HepG2 (cell line): ENCODE data around the gene UNG. TPM values are rescaled to one million over a fixed set of nuclear protein-coding genes. Genes with fewer than 3 reads are reported as not detected.

Source experiments
- CAMTA2 ChIP-seq: sonication (generic); formaldehyde crosslinking; IDR thresholded peaks from 2 replicates; pipeline ENCODE4 v1.4.0; 2020; ENCODE audit warnings: mild to moderate bottlenecking, missing genetic modification reagents, borderline replicate concordance
- FOXC1 ChIP-seq: sonication (generic); formaldehyde crosslinking; IDR thresholded peaks from 2 replicates; pipeline ENCODE4 v1.8.0; 2022; ENCODE audit warnings: mild to moderate bottlenecking, missing genetic modification reagents, borderline replicate concordance
- GABPA ChIP-seq, 2 experiments: IDR thresholded peaks; 2 replicates each; pipeline ENCODE4 v1.6.1; 2011 to 2016; ENCODE audit warnings: low read depth in 2 of 2, low read length in 1 of 2, missing biosample characterization in 1 of 2, missing genetic modification characterization in 1 of 2
- UBTF ChIP-seq: sonication (generic); formaldehyde crosslinking; IDR thresholded peaks from 2 replicates; pipeline ENCODE4 v1.4.0; 2020; ENCODE audit warnings: mild to moderate bottlenecking, missing genetic modification reagents
- ZFX ChIP-seq: sonication (generic); formaldehyde crosslinking; IDR thresholded peaks from 2 replicates; pipeline ENCODE4 v1.4.0; 2020; ENCODE audit warnings: mild to moderate bottlenecking, low read depth, missing genetic modification reagents, moderate library complexity
- ZNF496 ChIP-seq: sonication (generic); formaldehyde crosslinking; IDR thresholded peaks from 2 replicates; pipeline ENCODE4 v1.8.1; 2023; ENCODE audit warnings: mild to moderate bottlenecking, moderate library complexity, missing genetic modification reagents; ENCODE audit not compliant: insufficient replicate concordance
- polyA plus RNA-seq, 8 experiments: library from polyadenylated mRNA; depleted of rRNA in 3 of 8; stranded (reverse) in 7 of 8; unstranded in 1 of 8; fragments of >200 nt; fragmentation: Illumina TruSeq in 4 of 8; extraction: Trizol in 4 of 8; gene quantifications; 2 replicates each; pipeline versions ENCODE4 v1.2.1 to v1.2.3, GENCODE V29; 2011 to 2016; ENCODE audit warnings: low read depth in 4 of 8, missing spikeins in 1 of 8, mixed read lengths in 1 of 8; ENCODE audit not compliant: insufficient read depth in 1 of 8
- total RNA-seq, 5 experiments: library from RNA; depleted of rRNA; stranded (reverse); fragments of >200 nt; fragmentation: Illumina TruSeq; extraction: Trizol; gene quantifications; 2 replicates each; pipeline ENCODE4 v1.2.3, GENCODE V29; 2016; ENCODE audit warnings: low read depth in 1 of 5
- TF ChIP-seq, protein P1 (sequence below): sonication (generic); formaldehyde crosslinking; IDR thresholded peaks from 2 replicates; pipeline ENCODE4 v1.4.0; 2020; ENCODE audit warnings: missing genetic modification reagents
- TF ChIP-seq, protein P2 (sequence below): sonication (generic); formaldehyde crosslinking; IDR thresholded peaks from 2 replicates; pipeline ENCODE4 v1.5.0; 2020; ENCODE audit warnings: mild to moderate bottlenecking, missing genetic modification reagents, borderline replicate concordance
- TF ChIP-seq, protein P3 (sequence below): sonication (generic); formaldehyde crosslinking; IDR thresholded peaks from 2 replicates; pipeline ENCODE4 v1.5.0; 2020; ENCODE audit warnings: mild to moderate bottlenecking, missing genetic modification reagents, borderline replicate concordance
- TF ChIP-seq, protein P4 (sequence below): sonication (generic); formaldehyde crosslinking; IDR thresholded peaks from 2 replicates; pipeline ENCODE4 v1.5.1; 2020; ENCODE audit warnings: mild to moderate bottlenecking, moderate library complexity, missing genetic modification reagents

UNG gene
- total and polyA plus RNA-seq, 2 of the 13 experiments (the other 11 are each of a cell fraction or from before 2014, with no cell fraction given), result 23.3 to 114 TPM

DNA sequence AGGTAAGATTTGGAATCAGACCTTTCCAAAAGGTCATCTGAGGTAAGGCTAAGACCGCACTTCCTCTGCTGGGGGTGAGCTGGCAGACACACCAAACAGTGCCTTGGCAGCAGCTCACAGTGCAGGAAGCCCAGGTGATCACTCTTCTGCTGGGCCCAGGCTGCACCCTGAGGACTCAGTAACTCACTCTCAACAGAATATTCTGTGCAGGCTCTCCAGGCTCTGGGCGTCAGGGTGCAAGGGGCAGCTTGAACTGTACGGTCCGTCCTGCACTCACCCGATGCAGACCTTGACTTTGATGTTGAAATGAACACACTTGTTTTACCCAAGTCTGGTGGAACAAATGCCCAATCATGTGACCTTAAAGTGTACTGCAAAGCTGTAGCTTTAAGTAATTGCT lies 10.1 kb upstream of the UNG start (continued):
- TF ChIP-seq GABPA (IDR thresholded peaks at IDR 0.05; ENCODE audit: low read depth, low read length) (no peak), GABPA (CRISPR knock-in tag; IDR thresholded peaks at IDR 0.05; ENCODE audit: low read depth) (peak; percentile 52), ZNF496 (CRISPR knock-in tag) (no peak), FOXC1 (CRISPR knock-in tag) (0 out of 2 replicates have a peak, but pooled peaks have one; percentile 43), UBTF (CRISPR knock-in tag) (peak; percentile 43; the same call in 1 of the 2 replicates), CAMTA2 (CRISPR knock-in tag) (no peak), ZFX (CRISPR knock-in tag) (peak; percentile 44; the same call in 1 of the 2 replicates)
- TF ChIP-seq, protein P1, sequence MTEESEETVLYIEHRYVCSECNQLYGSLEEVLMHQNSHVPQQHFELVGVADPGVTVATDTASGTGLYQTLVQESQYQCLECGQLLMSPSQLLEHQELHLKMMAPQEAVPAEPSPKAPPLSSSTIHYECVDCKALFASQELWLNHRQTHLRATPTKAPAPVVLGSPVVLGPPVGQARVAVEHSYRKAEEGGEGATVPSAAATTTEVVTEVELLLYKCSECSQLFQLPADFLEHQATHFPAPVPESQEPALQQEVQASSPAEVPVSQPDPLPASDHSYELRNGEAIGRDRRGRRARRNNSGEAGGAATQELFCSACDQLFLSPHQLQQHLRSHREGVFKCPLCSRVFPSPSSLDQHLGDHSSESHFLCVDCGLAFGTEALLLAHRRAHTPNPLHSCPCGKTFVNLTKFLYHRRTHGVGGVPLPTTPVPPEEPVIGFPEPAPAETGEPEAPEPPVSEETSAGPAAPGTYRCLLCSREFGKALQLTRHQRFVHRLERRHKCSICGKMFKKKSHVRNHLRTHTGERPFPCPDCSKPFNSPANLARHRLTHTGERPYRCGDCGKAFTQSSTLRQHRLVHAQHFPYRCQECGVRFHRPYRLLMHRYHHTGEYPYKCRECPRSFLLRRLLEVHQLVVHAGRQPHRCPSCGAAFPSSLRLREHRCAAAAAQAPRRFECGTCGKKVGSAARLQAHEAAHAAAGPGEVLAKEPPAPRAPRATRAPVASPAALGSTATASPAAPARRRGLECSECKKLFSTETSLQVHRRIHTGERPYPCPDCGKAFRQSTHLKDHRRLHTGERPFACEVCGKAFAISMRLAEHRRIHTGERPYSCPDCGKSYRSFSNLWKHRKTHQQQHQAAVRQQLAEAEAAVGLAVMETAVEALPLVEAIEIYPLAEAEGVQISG (CRISPR knock-in tag), result peak; percentile 59
- TF ChIP-seq, protein P2, sequence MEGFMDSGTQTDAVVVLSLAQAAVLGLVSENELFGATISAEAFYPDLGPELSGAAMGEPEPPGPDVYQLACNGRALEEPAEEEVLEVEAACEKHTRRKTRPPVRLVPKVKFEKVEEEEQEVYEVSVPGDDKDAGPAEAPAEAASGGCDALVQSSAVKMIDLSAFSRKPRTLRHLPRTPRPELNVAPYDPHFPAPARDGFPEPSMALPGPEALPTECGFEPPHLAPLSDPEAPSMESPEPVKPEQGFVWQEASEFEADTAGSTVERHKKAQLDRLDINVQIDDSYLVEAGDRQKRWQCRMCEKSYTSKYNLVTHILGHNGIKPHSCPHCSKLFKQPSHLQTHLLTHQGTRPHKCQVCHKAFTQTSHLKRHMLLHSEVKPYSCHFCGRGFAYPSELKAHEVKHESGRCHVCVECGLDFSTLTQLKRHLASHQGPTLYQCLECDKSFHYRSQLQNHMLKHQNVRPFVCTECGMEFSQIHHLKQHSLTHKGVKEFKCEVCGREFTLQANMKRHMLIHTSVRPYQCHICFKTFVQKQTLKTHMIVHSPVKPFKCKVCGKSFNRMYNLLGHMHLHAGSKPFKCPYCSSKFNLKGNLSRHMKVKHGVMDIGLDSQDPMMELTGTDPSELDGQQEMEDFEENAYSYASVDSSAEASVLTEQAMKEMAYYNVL (CRISPR knock-in tag), result peak; percentile 34; the same call in 1 of the 2 replicates
- TF ChIP-seq, protein P3, sequence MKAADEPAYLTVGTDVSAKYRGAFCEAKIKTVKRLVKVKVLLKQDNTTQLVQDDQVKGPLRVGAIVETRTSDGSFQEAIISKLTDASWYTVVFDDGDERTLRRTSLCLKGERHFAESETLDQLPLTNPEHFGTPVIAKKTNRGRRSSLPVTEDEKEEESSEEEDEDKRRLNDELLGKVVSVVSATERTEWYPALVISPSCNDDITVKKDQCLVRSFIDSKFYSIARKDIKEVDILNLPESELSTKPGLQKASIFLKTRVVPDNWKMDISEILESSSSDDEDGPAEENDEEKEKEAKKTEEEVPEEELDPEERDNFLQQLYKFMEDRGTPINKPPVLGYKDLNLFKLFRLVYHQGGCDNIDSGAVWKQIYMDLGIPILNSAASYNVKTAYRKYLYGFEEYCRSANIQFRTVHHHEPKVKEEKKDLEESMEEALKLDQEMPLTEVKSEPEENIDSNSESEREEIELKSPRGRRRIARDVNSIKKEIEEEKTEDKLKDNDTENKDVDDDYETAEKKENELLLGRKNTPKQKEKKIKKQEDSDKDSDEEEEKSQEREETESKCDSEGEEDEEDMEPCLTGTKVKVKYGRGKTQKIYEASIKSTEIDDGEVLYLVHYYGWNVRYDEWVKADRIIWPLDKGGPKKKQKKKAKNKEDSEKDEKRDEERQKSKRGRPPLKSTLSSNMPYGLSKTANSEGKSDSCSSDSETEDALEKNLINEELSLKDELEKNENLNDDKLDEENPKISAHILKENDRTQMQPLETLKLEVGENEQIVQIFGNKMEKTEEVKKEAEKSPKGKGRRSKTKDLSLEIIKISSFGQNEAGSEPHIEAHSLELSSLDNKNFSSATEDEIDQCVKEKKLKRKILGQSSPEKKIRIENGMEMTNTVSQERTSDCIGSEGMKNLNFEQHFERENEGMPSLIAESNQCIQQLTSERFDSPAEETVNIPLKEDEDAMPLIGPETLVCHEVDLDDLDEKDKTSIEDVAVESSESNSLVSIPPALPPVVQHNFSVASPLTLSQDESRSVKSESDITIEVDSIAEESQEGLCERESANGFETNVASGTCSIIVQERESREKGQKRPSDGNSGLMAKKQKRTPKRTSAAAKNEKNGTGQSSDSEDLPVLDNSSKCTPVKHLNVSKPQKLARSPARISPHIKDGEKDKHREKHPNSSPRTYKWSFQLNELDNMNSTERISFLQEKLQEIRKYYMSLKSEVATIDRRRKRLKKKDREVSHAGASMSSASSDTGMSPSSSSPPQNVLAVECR (CRISPR knock-in tag), result peak; percentile 52; the same call in 1 of the 2 replicates
- TF ChIP-seq, protein P4, sequence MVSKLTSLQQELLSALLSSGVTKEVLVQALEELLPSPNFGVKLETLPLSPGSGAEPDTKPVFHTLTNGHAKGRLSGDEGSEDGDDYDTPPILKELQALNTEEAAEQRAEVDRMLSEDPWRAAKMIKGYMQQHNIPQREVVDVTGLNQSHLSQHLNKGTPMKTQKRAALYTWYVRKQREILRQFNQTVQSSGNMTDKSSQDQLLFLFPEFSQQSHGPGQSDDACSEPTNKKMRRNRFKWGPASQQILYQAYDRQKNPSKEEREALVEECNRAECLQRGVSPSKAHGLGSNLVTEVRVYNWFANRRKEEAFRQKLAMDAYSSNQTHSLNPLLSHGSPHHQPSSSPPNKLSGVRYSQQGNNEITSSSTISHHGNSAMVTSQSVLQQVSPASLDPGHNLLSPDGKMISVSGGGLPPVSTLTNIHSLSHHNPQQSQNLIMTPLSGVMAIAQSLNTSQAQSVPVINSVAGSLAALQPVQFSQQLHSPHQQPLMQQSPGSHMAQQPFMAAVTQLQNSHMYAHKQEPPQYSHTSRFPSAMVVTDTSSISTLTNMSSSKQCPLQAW (CRISPR knock-in tag), result peak; percentile 76
